Nephron (organoid): Measurements from ENCODE around the gene PTDSS2.
A peak's percentile ranks its signal among the peaks of the same experiment; 100 is the strongest.

Experiments used
- H3K27ac Mint-ChIP-seq, 3 experiments: 2 replicates each; pipeline ENCODE4 v1.8.0; 2020; ENCODE audit warnings: mixed read lengths in 3 of 3, mild to moderate bottlenecking in 2 of 3, moderate library complexity in 1 of 3
- H3K27me3 Mint-ChIP-seq: 2 replicates; pipeline ENCODE4 v1.8.0; 2021; ENCODE audit warnings: low read depth, mild to moderate bottlenecking, moderate library complexity, mixed read lengths
- H3K36me3 Mint-ChIP-seq: 2 replicates; pipeline ENCODE4 v1.8.0; 2020; ENCODE audit warnings: low read depth, mixed read lengths
- H3K4me1 Mint-ChIP-seq: 2 replicates; pipeline ENCODE4 v1.8.0; 2020; ENCODE audit warnings: mixed read lengths
- H3K4me3 Mint-ChIP-seq, 3 experiments: 2 replicates each; pipeline ENCODE4 v1.8.0; 2020; ENCODE audit warnings: mild to moderate bottlenecking in 3 of 3, mixed read lengths in 3 of 3, moderate library complexity in 2 of 3
- H3K9me3 Mint-ChIP-seq: 2 replicates; pipeline ENCODE4 v1.8.0; 2020; ENCODE audit warnings: mixed read lengths
- CTCF ChIP-seq, 3 experiments: fragments of 200-600 bp; sonication (generic); IDR thresholded peaks; one replicate each; pipeline ENCODE4 v1.5.0; 2021; ENCODE audit warnings: antibody characterized with exemption in 3 of 3; ENCODE audit not compliant: unreplicated experiment in 3 of 3

The PTDSS2 gene

GRCh38 chr11:451738-452137 lies 1.7 kb downstream of the PTDSS2 start:
- no peak overlapping the region for H3K27ac Mint-ChIP-seq
- H3K9me3 Mint-ChIP-seq: no peaks in the 10 kb centered on the region
- peaks cover 29% of the 10 kb centered on the region for H3K4me1 Mint-ChIP-seq
- no peak for TF ChIP-seq CTCF (IDR thresholded peaks at IDR 0.05; ENCODE audit: unreplicated experiment in 3 of 3)
- peaks cover 19% of the 10 kb centered on the region for H3K36me3 Mint-ChIP-seq
- peak overlapping the region; percentile 95 to 98 (median 96) for H3K4me3 Mint-ChIP-seq
- H3K27me3 Mint-ChIP-seq: no peaks in the 10 kb centered on the region

GRCh38 chr11:452203-452744 lies 2.2 kb downstream of the PTDSS2 start:
- peaks cover 20% of the 10 kb centered on the region for H3K36me3 Mint-ChIP-seq
- H3K27me3 Mint-ChIP-seq: no peaks in the 10 kb centered on the region
- TF ChIP-seq CTCF (IDR thresholded peaks at IDR 0.05; ENCODE audit: unreplicated experiment in 3 of 3): no peak
- H3K4me1 Mint-ChIP-seq: peaks cover 28% of the 10 kb centered on the region
- H3K4me3 Mint-ChIP-seq: peak overlapping the region; percentile 40 to 96 (median 51)
- H3K27ac Mint-ChIP-seq: no peak overlapping the region
- no peaks in the 10 kb centered on the region for H3K9me3 Mint-ChIP-seq

GRCh38 chr11:452916-453527 lies 2.9 kb downstream of the PTDSS2 start:
- peaks cover 33% of the 10 kb centered on the region for H3K4me1 Mint-ChIP-seq
- no peak for TF ChIP-seq CTCF (IDR thresholded peaks at IDR 0.05; ENCODE audit: unreplicated experiment in 3 of 3)
- peak overlapping the region in 1 of 3 experiments; percentile 37 for H3K27ac Mint-ChIP-seq
- H3K27me3 Mint-ChIP-seq: no peaks in the 10 kb centered on the region
- peaks cover 27% of the 10 kb centered on the region for H3K36me3 Mint-ChIP-seq
- no peaks in the 10 kb centered on the region for H3K9me3 Mint-ChIP-seq
- H3K4me3 Mint-ChIP-seq: peak overlapping the region; percentile 51 to 77 (median 63)

GRCh38 chr11:453564-453963 lies 3.5 kb downstream of the PTDSS2 start:
- Mint-ChIP-seq H3K27ac (no peak overlapping the region), H3K9me3 (no peaks in the 10 kb centered on the region), H3K27me3 (no peaks in the 10 kb centered on the region)

GRCh38 chr11:454043-454442 lies 4.0 kb downstream of the PTDSS2 start:
- Mint-ChIP-seq H3K27ac (no peak overlapping the region), H3K27me3 (no peaks in the 10 kb centered on the region), H3K9me3 (no peaks in the 10 kb centered on the region), H3K36me3 (peaks cover 27% of the 10 kb centered on the region), H3K4me3 (peak overlapping the region in 1 of 3 experiments; percentile 34), H3K4me1 (peaks cover 23% of the 10 kb centered on the region)
- TF ChIP-seq CTCF (IDR thresholded peaks at IDR 0.05; ENCODE audit: unreplicated experiment in 3 of 3): no peak

More at GRCh38 chr11:453564-453963, 3.5 kb downstream of the PTDSS2 start:
- TF ChIP-seq CTCF (IDR thresholded peaks at IDR 0.05; ENCODE audit: unreplicated experiment in 3 of 3): no peak
- H3K36me3 Mint-ChIP-seq: peaks cover 27% of the 10 kb centered on the region
- H3K4me3 Mint-ChIP-seq: peak overlapping the region in 1 of 3 experiments; percentile 77
- peaks cover 27% of the 10 kb centered on the region for H3K4me1 Mint-ChIP-seq
